HEK293 (cell line): ENCODE measurements around the gene BTBD7.
A peak's percentile ranks its signal among the peaks of the same experiment; 100 is the strongest.

ENCODE experiments used
- BCL6B ChIP-seq: fragments of 450-650 bp; formaldehyde crosslinking; IDR thresholded peaks from 2 replicates; pipeline ENCODE4 v1.5.1; 2017; ENCODE audit warnings: missing biosample characterization, missing genetic modification characterization
- ELK4 ChIP-seq: IDR thresholded peaks from 2 replicates; pipeline ENCODE4 v1.6.1; 2011; ENCODE audit warnings: mild to moderate bottlenecking, low read depth, low read length, borderline replicate concordance
- GLIS2 ChIP-seq: fragments of 450-650 bp; formaldehyde crosslinking; IDR thresholded peaks from 2 replicates; pipeline ENCODE4 v1.5.1; 2016; ENCODE audit warnings: missing biosample characterization, missing genetic modification characterization
- KLF1 ChIP-seq: fragments of 450-650 bp; formaldehyde crosslinking; IDR thresholded peaks from 2 replicates; pipeline ENCODE4 v1.5.1; 2016; ENCODE audit warnings: missing biosample characterization, missing genetic modification characterization
- KLF17 ChIP-seq: fragments of 450-650 bp; formaldehyde crosslinking; IDR thresholded peaks from 2 replicates; pipeline ENCODE4 v1.5.1; 2016; ENCODE audit warnings: missing biosample characterization, missing genetic modification characterization
- PRDM10 ChIP-seq: fragments of 450-650 bp; formaldehyde crosslinking; IDR thresholded peaks from 2 replicates; pipeline ENCODE4 v1.5.1; 2016; ENCODE audit warnings: missing biosample characterization, missing genetic modification characterization
- PRDM4 ChIP-seq: fragments of 450-650 bp; formaldehyde crosslinking; IDR thresholded peaks from 2 replicates; pipeline ENCODE4 v1.5.1; 2017; ENCODE audit warnings: missing biosample characterization, missing genetic modification characterization
- TRIM28 ChIP-seq: IDR thresholded peaks from 2 replicates; pipeline ENCODE4 v1.6.1; 2011; ENCODE audit warnings: low read length, control low read depth, borderline replicate concordance
- YY2 ChIP-seq: fragments of 450-650 bp; formaldehyde crosslinking; IDR thresholded peaks from 2 replicates; pipeline ENCODE4 v1.5.1; 2016; ENCODE audit warnings: missing biosample characterization, missing genetic modification characterization
- ZFHX2 ChIP-seq: fragments of 450-650 bp; formaldehyde crosslinking; conservative IDR thresholded peaks from 2 replicates; pipeline ENCODE4 v1.5.1; 2016; ENCODE audit warnings: missing biosample characterization, missing genetic modification characterization
- ZNF121 ChIP-seq: fragments of 450-650 bp; formaldehyde crosslinking; IDR thresholded peaks from 2 replicates; pipeline ENCODE4 v1.5.1; 2016; ENCODE audit warnings: missing biosample characterization, missing genetic modification characterization
- ZNF16 ChIP-seq: fragments of 450-650 bp; formaldehyde crosslinking; IDR thresholded peaks from 2 replicates; pipeline ENCODE4 v1.5.1; 2016; ENCODE audit warnings: low read depth, missing biosample characterization, missing genetic modification characterization
- ZNF175 ChIP-seq: fragments of 450-650 bp; formaldehyde crosslinking; IDR thresholded peaks from 2 replicates; pipeline ENCODE4 v1.5.1; 2016; ENCODE audit warnings: missing biosample characterization, missing genetic modification characterization
- ZNF18 ChIP-seq: fragments of 450-650 bp; formaldehyde crosslinking; IDR thresholded peaks from 2 replicates; pipeline ENCODE4 v1.5.1; 2016; ENCODE audit warnings: missing biosample characterization, missing genetic modification characterization
- ZNF214 ChIP-seq: fragments of 450-650 bp; formaldehyde crosslinking; IDR thresholded peaks from 2 replicates; pipeline ENCODE4 v1.5.1; 2017; ENCODE audit warnings: missing biosample characterization, mild to moderate bottlenecking, missing genetic modification characterization, borderline replicate concordance
- ZNF223 ChIP-seq: fragments of 450-650 bp; formaldehyde crosslinking; IDR thresholded peaks from 2 replicates; pipeline ENCODE4 v1.5.1; 2016; ENCODE audit warnings: missing biosample characterization, missing genetic modification characterization
- ZNF324 ChIP-seq: fragments of 450-650 bp; formaldehyde crosslinking; IDR thresholded peaks from 2 replicates; pipeline ENCODE4 v1.5.1; 2016; ENCODE audit warnings: missing biosample characterization, missing genetic modification characterization
- ZNF335 ChIP-seq: fragments of 450-650 bp; formaldehyde crosslinking; conservative IDR thresholded peaks from 2 replicates; pipeline ENCODE4 v1.5.1; 2016; ENCODE audit warnings: missing biosample characterization, missing genetic modification characterization
- ZNF398 ChIP-seq: fragments of 450-650 bp; formaldehyde crosslinking; IDR thresholded peaks from 2 replicates; pipeline ENCODE4 v1.5.1; 2017; ENCODE audit warnings: missing biosample characterization, missing genetic modification characterization
- ZNF404 ChIP-seq: fragments of 450-650 bp; formaldehyde crosslinking; IDR thresholded peaks from 2 replicates; pipeline ENCODE4 v1.5.1; 2017; ENCODE audit warnings: missing biosample characterization, missing genetic modification characterization
- ZNF416 ChIP-seq: fragments of 450-650 bp; formaldehyde crosslinking; IDR thresholded peaks from 2 replicates; pipeline ENCODE4 v1.5.1; 2016; ENCODE audit warnings: missing biosample characterization, missing genetic modification characterization
- ZNF501 ChIP-seq: fragments of 450-650 bp; formaldehyde crosslinking; IDR thresholded peaks from 2 replicates; pipeline ENCODE4 v1.5.1; 2016; ENCODE audit warnings: missing biosample characterization, missing genetic modification characterization
- ZNF571 ChIP-seq: fragments of 450-650 bp; formaldehyde crosslinking; IDR thresholded peaks from 2 replicates; pipeline ENCODE4 v1.5.0; 2017; ENCODE audit warnings: missing biosample characterization, missing genetic modification characterization
- ZNF580 ChIP-seq: fragments of 450-650 bp; formaldehyde crosslinking; IDR thresholded peaks from 2 replicates; pipeline ENCODE4 v1.5.1; 2016; ENCODE audit warnings: missing biosample characterization, missing genetic modification characterization
- ZNF600 ChIP-seq: fragments of 450-650 bp; formaldehyde crosslinking; IDR thresholded peaks from 2 replicates; pipeline ENCODE4 v1.5.1; 2016; ENCODE audit warnings: missing biosample characterization, missing genetic modification characterization
- ZNF837 ChIP-seq: fragments of 450-650 bp; formaldehyde crosslinking; IDR thresholded peaks from 2 replicates; pipeline ENCODE4 v1.5.1; 2016; ENCODE audit warnings: missing biosample characterization, missing genetic modification characterization

Gene BTBD7

GRCh38 chr14:93332853-93333630 lies at the start of gene BTBD7 (continued):
- peak; percentile 30; the same call in 1 of the 2 replicates for TF ChIP-seq TRIM28
- TF ChIP-seq KLF17 (tag by site-specific recombination): no peak
- no peak for TF ChIP-seq ELK4
- TF ChIP-seq ZNF571 (tag by site-specific recombination): no peak
- TF ChIP-seq ZNF600 (tag by site-specific recombination): peak; percentile 34; the same call in 1 of the 2 replicates
- TF ChIP-seq GLIS2: peak; percentile 49; the same call in 1 of the 2 replicates
- TF ChIP-seq ZNF324 (tag by site-specific recombination): 0 out of 2 replicates have a peak, but pooled peaks have one; percentile 50
- peak; percentile 76 for TF ChIP-seq ZNF501 (tag by site-specific recombination)
- no peak for TF ChIP-seq ZNF121 (tag by site-specific recombination)
- TF ChIP-seq ZNF16 (tag by site-specific recombination): no peak
- TF ChIP-seq PRDM10 (tag by site-specific recombination): peak; percentile 71
- TF ChIP-seq ZNF214 (tag by site-specific recombination): no peak
- TF ChIP-seq ZNF335: peak; percentile 88
- TF ChIP-seq BCL6B: no peak
- no peak for TF ChIP-seq ZNF416 (tag by site-specific recombination)
- no peak for TF ChIP-seq ZNF404 (tag by site-specific recombination)
- TF ChIP-seq PRDM4 (tag by site-specific recombination): no peak
- TF ChIP-seq ZNF398 (tag by site-specific recombination): no peak
- TF ChIP-seq ZNF223 (tag by site-specific recombination): no peak
- TF ChIP-seq ZNF18 (tag by site-specific recombination): no peak
- TF ChIP-seq ZNF837 (tag by site-specific recombination): no peak
- TF ChIP-seq ZFHX2 (tag by site-specific recombination): no peak
- no peak for TF ChIP-seq ZNF580 (tag by site-specific recombination)
- TF ChIP-seq YY2 (tag by site-specific recombination): peak; percentile 35; the same call in 1 of the 2 replicates
- no peak for TF ChIP-seq ZNF175
- no peak for TF ChIP-seq KLF1 (tag by site-specific recombination)
